Liver (tissue), 9 donors: ENCODE results near the gene OR2V1. TPM values are rescaled to one million over a fixed set of nuclear protein-coding genes. Genes with fewer than 3 reads are reported as not detected.
A peak's percentile ranks its signal among the peaks of the same experiment; 100 is the strongest.

Experiments used
- DNase-seq: peaks from one replicate; pipeline ENCODE4 v3.0.0-alpha.2; 2017; ENCODE audit warnings: low spot score
- H3K27ac ChIP-seq, 2 donors: one replicate each; pipeline ENCODE4 v1.7.0; 2013; ENCODE audit warnings: inconsistent platforms in 2 of 2, low read length in 2 of 2, control low read depth in 1 of 2, low read depth in 1 of 2, mild to moderate bottlenecking in 1 of 2
- H3K27me3 ChIP-seq, 4 donors: one replicate each; pipeline versions ENCODE4 v1.6.1 to v1.7.0; 2013; ENCODE audit warnings: low read length in 3 of 4, inconsistent platforms in 1 of 4, mild to moderate bottlenecking in 1 of 4, moderate library complexity in 1 of 4; ENCODE audit not compliant: control insufficient read depth in 4 of 4, insufficient read depth in 4 of 4
- H3K36me3 ChIP-seq, 4 donors: one replicate each; pipeline versions ENCODE4 v1.6.1 to v1.7.0; 2013; ENCODE audit warnings: low read length in 3 of 4, mild to moderate bottlenecking in 3 of 4, low read depth in 1 of 4, moderate library complexity in 1 of 4; ENCODE audit not compliant: control insufficient read depth in 4 of 4, insufficient read depth in 3 of 4
- H3K4me1 ChIP-seq, 4 donors: one replicate each; pipeline versions ENCODE4 v1.6.1 to v1.7.0; 2013; ENCODE audit warnings: low read length in 3 of 4, mild to moderate bottlenecking in 3 of 4, moderate library complexity in 1 of 4; ENCODE audit not compliant: control insufficient read depth in 4 of 4, insufficient read depth in 4 of 4
- H3K4me3 ChIP-seq, 3 donors: one replicate each; pipeline versions ENCODE4 v1.6.1 to v1.7.0; 2013; ENCODE audit warnings: low read length in 3 of 3, control low read depth in 1 of 3, low read depth in 1 of 3, mild to moderate bottlenecking in 1 of 3
- H3K9ac ChIP-seq, 2 donors: one replicate each; pipeline ENCODE4 v1.7.0; 2013; ENCODE audit warnings: low read length in 2 of 2, mild to moderate bottlenecking in 2 of 2, moderate library complexity in 2 of 2, control low read depth in 1 of 2, low read depth in 1 of 2
- H3K9me3 ChIP-seq, 4 donors: one replicate each; pipeline versions ENCODE4 v1.6.1 to v1.7.0; 2013; ENCODE audit warnings: low read length in 3 of 4; ENCODE audit not compliant: control insufficient read depth in 4 of 4
- EGR1 ChIP-seq, 2 donors: IDR thresholded peaks; 2 replicates each; pipeline ENCODE4 v1.6.1; 2016 to 2018; ENCODE audit warnings: antibody characterized with exemption in 2 of 2, low read depth in 2 of 2
- FOXA1 ChIP-seq: IDR thresholded peaks from 2 replicates; pipeline ENCODE4 v1.6.1; 2016; ENCODE audit warnings: antibody characterized with exemption
- FOXA2 ChIP-seq: IDR thresholded peaks from 2 replicates; pipeline ENCODE4 v1.6.1; 2016; ENCODE audit warnings: antibody characterized with exemption
- GABPA ChIP-seq, 2 donors: IDR thresholded peaks in 1 of 2; conservative IDR thresholded peaks in 1 of 2; 2 replicates each; pipeline ENCODE4 v1.6.1; 2016; ENCODE audit warnings: antibody characterized with exemption in 2 of 2, mild to moderate bottlenecking in 1 of 2, moderate library complexity in 1 of 2
- HNF4A ChIP-seq, 2 donors: conservative IDR thresholded peaks; 2 replicates each; pipeline ENCODE4 v1.6.1; 2016; ENCODE audit warnings: antibody characterized with exemption in 2 of 2, mild to moderate bottlenecking in 2 of 2
- HNF4G ChIP-seq: IDR thresholded peaks from 2 replicates; pipeline ENCODE4 v1.6.1; 2016; ENCODE audit warnings: antibody characterized with exemption
- JUND ChIP-seq, 2 donors: IDR thresholded peaks; 2 replicates each; pipeline ENCODE4 v1.6.1; 2016; ENCODE audit warnings: antibody characterized with exemption in 2 of 2
- MAX ChIP-seq: IDR thresholded peaks from 2 replicates; pipeline ENCODE4 v1.6.1; 2016; ENCODE audit warnings: antibody characterized with exemption
- NR2F2 ChIP-seq: IDR thresholded peaks from 2 replicates; pipeline ENCODE4 v1.6.1; 2016; ENCODE audit warnings: antibody characterized with exemption
- RAD21 ChIP-seq, 2 donors: IDR thresholded peaks; 2 replicates each; pipeline ENCODE4 v1.6.1; 2016; ENCODE audit warnings: antibody characterized with exemption in 2 of 2, mild to moderate bottlenecking in 2 of 2
- RXRA ChIP-seq, 2 donors: IDR thresholded peaks; 2 replicates each; pipeline ENCODE4 v1.6.1; 2017 to 2018; ENCODE audit warnings: antibody characterized with exemption in 2 of 2, mild to moderate bottlenecking in 1 of 2
- SP1 ChIP-seq: IDR thresholded peaks from 2 replicates; pipeline ENCODE4 v1.6.1; 2018; ENCODE audit warnings: antibody characterized with exemption, mild to moderate bottlenecking
- TAF1 ChIP-seq: conservative IDR thresholded peaks from 2 replicates; pipeline ENCODE4 v1.6.1; 2016; ENCODE audit warnings: antibody characterized with exemption, mild to moderate bottlenecking
- YY1 ChIP-seq: IDR thresholded peaks from 2 replicates; pipeline ENCODE4 v1.6.1; 2016; ENCODE audit warnings: antibody characterized with exemption, mild to moderate bottlenecking
- ZBTB33 ChIP-seq: IDR thresholded peaks from 2 replicates; pipeline ENCODE4 v1.6.1; 2016; ENCODE audit warnings: antibody characterized with exemption
- WGBS: extraction: QIAGEN DNeasy Blood & Tissue Kit; methylation state at CpG from one replicate; pipeline ENCODE4 v1.1.7; 2013; 5-methylcytosine and 5-hydroxymethylcytosine counted together
- polyA plus RNA-seq, 2 donors: library from polyadenylated mRNA; stranded (reverse) in 1 of 2; unstranded in 1 of 2; fragments of 200-250 nt in 1 of 2; fragments of >200 nt in 1 of 2; fragmentation: Nextera tagmentation in 1 of 2; extraction: Ambion mirVana in 1 of 2; gene quantifications; one replicate each; pipeline versions ENCODE4 v1.2.1 to v1.2.3, GENCODE V29; 2013 to 2015
- total RNA-seq, 2 donors: library from RNA; depleted of rRNA; stranded (reverse); fragments of >200 nt; gene quantifications; one replicate each; pipeline ENCODE4 v1.2.3, GENCODE V29; 2014
- TF ChIP-seq, protein P1 (sequence below): fragments of 150-350 bp; IDR thresholded peaks from 2 replicates; pipeline ENCODE4 v1.5.1; 2017; ENCODE audit warnings: improper control_type of control experiment, low read depth, low read length; ENCODE audit not compliant: missing input control
- donor health status: healthy.
- donor health status: healthy.
- donor health status: healthy.
- donor health status: healthy.
- donor health status: healthy.

OR2V1 gene
- total and polyA plus RNA-seq, 4 donors = not detected

- H3K27ac ChIP-seq = no peak overlapping the region
- H3K27me3 ChIP-seq = peaks cover 0 to 7% (median 0%) of the 10 kb centered on the region in 4 donors
- WGBS = 74% methylated on average over 10 of the region's 10 CpGs
- no peak overlapping the region for H3K9ac ChIP-seq
- TF ChIP-seq SP1 (no peak), NR2F2 (no peak), JUND (IDR thresholded peaks at IDR 0.05) (no peak), RAD21 (IDR thresholded peaks at IDR 0.05) (no peak), HNF4G (no peak), FOXA1 (no peak), EGR1 (IDR thresholded peaks at IDR 0.05; ENCODE audit: low read depth in 2 of 2) (no peak), MAX (no peak), YY1 (no peak), GABPA (IDR thresholded peaks at IDR 0.05 in 1 of 2, conservative IDR thresholded peaks at IDR 0.05 in 1 of 2) (no peak), RXRA (IDR thresholded peaks at IDR 0.05) (no peak)
- TF ChIP-seq, protein P1, sequence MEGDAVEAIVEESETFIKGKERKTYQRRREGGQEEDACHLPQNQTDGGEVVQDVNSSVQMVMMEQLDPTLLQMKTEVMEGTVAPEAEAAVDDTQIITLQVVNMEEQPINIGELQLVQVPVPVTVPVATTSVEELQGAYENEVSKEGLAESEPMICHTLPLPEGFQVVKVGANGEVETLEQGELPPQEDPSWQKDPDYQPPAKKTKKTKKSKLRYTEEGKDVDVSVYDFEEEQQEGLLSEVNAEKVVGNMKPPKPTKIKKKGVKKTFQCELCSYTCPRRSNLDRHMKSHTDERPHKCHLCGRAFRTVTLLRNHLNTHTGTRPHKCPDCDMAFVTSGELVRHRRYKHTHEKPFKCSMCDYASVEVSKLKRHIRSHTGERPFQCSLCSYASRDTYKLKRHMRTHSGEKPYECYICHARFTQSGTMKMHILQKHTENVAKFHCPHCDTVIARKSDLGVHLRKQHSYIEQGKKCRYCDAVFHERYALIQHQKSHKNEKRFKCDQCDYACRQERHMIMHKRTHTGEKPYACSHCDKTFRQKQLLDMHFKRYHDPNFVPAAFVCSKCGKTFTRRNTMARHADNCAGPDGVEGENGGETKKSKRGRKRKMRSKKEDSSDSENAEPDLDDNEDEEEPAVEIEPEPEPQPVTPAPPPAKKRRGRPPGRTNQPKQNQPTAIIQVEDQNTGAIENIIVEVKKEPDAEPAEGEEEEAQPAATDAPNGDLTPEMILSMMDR = no peak
- DNase-seq = peak; percentile 93
- no peaks in the 10 kb centered on the region for H3K36me3 ChIP-seq
- H3K4me1 ChIP-seq = peaks cover 0 to 5% (median 0%) of the 10 kb centered on the region in 4 donors
- H3K9me3 ChIP-seq = peaks cover 0 to 3% (median 0%) of the 10 kb centered on the region in 4 donors
- no peak overlapping the region for H3K4me3 ChIP-seq
Measured at GRCh38 chr5:181133610-181134231, 2.8 kb upstream of the OR2V1 start.

DNA sequence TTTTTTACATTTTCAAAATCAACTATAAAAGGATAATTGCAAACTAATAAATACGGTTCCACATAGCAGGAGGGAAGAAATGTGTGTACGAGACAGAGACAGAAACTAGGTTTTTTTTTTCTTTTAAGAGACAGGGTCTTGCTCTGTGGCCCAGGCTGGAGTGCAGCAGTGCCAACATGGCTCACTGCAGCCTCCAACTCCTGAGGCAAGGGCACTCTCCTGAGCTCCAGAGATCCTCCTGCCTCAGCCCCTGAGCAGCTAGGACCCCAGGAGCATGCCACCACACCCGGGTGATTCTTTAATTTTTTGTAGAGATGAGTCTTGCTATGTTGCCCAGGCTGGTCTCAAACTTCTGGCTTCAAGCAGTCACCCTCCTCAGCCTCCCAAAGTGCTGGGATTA lies 2.1 kb upstream of the OR2V1 start:
- H3K27ac ChIP-seq = no peak overlapping the region
- H3K36me3 ChIP-seq = no peaks in the 10 kb centered on the region
- peaks cover 0 to 3% (median 0%) of the 10 kb centered on the region in 4 donors for H3K9me3 ChIP-seq
- no peak overlapping the region for H3K4me3 ChIP-seq
- TF ChIP-seq RAD21 (IDR thresholded peaks at IDR 0.05) (no peak), YY1 (no peak), NR2F2 (no peak), RXRA (IDR thresholded peaks at IDR 0.05) (no peak), FOXA1 (no peak), FOXA2 (no peak), JUND (IDR thresholded peaks at IDR 0.05) (no peak), HNF4A (conservative IDR thresholded peaks at IDR 0.05) (no peak), HNF4G (no peak), SP1 (no peak), ZBTB33 (no peak), MAX (no peak), TAF1 (no peak)
- TF ChIP-seq, protein P1 = no peak
- peaks cover 0 to 5% (median 0%) of the 10 kb centered on the region in 4 donors for H3K4me1 ChIP-seq
- no peak for DNase-seq
- no peak overlapping the region for H3K9ac ChIP-seq
- peaks cover 0 to 7% (median 0%) of the 10 kb centered on the region in 4 donors for H3K27me3 ChIP-seq
- WGBS = 74% methylated on average over 3 of the region's 3 CpGs
